ACC112 (cell line): Measurements from ENCODE around the gene UBXN2A.
"Not testable (repeated sequence)": the region's sequence is repeated elsewhere in the genome, so short reads cannot be mapped to it uniquely, and the experiment has no call there.

Source experiments
- H2AFZ ChIP-seq: fragments of 200-600 bp; sonication (generic); one replicate; pipeline ENCODE4 v1.6.0; 2017; ENCODE audit warnings: antibody characterized with exemption, low read length; ENCODE audit not compliant: unreplicated experiment
- H3K27ac ChIP-seq: fragments of 200-600 bp; sonication (generic); 2 replicates; pipeline ENCODE4 v1.5.1; 2014; ENCODE audit warnings: low read depth, mild to moderate bottlenecking, antibody characterized with exemption, low read length, moderate library complexity
- H3K27me3 ChIP-seq: fragments of 200-600 bp; sonication (generic); 2 replicates; pipeline ENCODE4 v1.6.1; 2014; ENCODE audit warnings: mild to moderate bottlenecking, antibody characterized with exemption, low read length, moderate library complexity, mixed read lengths; ENCODE audit not compliant: insufficient read depth
- H3K36me3 ChIP-seq: fragments of 200-600 bp; sonication (generic); 2 replicates; pipeline ENCODE4 v1.6.1; 2016; ENCODE audit warnings: mild to moderate bottlenecking, antibody characterized with exemption, low read length, moderate library complexity, mixed read lengths; ENCODE audit not compliant: insufficient read depth
- H3K4me1 ChIP-seq: fragments of 200-600 bp; sonication (generic); one replicate; pipeline ENCODE4 v1.6.1; 2016; ENCODE audit warnings: low read length, mixed read lengths; ENCODE audit not compliant: insufficient read depth, unreplicated experiment, control insufficient read depth
- H3K4me3 ChIP-seq: fragments of 200-600 bp; sonication (generic); 2 replicates; pipeline ENCODE4 v1.5.1; 2014; ENCODE audit warnings: mild to moderate bottlenecking, low read depth, low read length
- H3K79me2 ChIP-seq: fragments of 200-600 bp; sonication (generic); one replicate; pipeline ENCODE4 v1.6.0; 2016; ENCODE audit warnings: low read length; ENCODE audit not compliant: control insufficient read depth, unreplicated experiment, insufficient read depth

The UBXN2A gene

GRCh38 chr2:24022975-24023575 is 82.8 kb downstream of the UBXN2A start:
- Histone ChIP-seq H3K27ac (no peak overlapping the region), H3K27me3 (no peaks in the 10 kb centered on the region), H2AFZ (no peak overlapping the region), H3K4me3 (no peak overlapping the region), H3K4me1 (peaks cover 8% of the 10 kb centered on the region), H3K36me3 (no peaks in the 10 kb centered on the region), H3K79me2 (no peaks in the 10 kb centered on the region)

GRCh38 chr2:24024018-24024417 is 83.8 kb downstream of the UBXN2A start:
- H3K36me3 ChIP-seq, result no peaks in the 10 kb centered on the region

GRCh38 chr2:24024996-24025663 is 84.9 kb downstream of the UBXN2A start:
- Histone ChIP-seq H3K4me1 (peaks cover 8% of the 10 kb centered on the region), H2AFZ (no peak overlapping the region), H3K79me2 (no peaks in the 10 kb centered on the region), H3K36me3 (peaks cover 4% of the 10 kb centered on the region), H3K27ac (no peak overlapping the region), H3K4me3 (no peak overlapping the region), H3K27me3 (no peaks in the 10 kb centered on the region)

More at GRCh38 chr2:24024018-24024417, 83.8 kb downstream of the UBXN2A start:
- Histone ChIP-seq H3K4me1 (peaks cover 8% of the 10 kb centered on the region), H3K79me2 (no peaks in the 10 kb centered on the region), H3K4me3 (no peak overlapping the region), H3K27me3 (no peaks in the 10 kb centered on the region), H2AFZ (no peak overlapping the region), H3K27ac (no peak overlapping the region)

- Histone ChIP-seq H3K27me3 (no peaks in the 10 kb centered on the region), H3K4me3 (no peak overlapping the region), H3K27ac (no peak overlapping the region), H2AFZ (no peak overlapping the region), H3K4me1 (peaks cover 5% of the 10 kb centered on the region), H3K36me3 (peaks cover 9% of the 10 kb centered on the region), H3K79me2 (no peaks in the 10 kb centered on the region)
These were observed 86.0 kb downstream of the UBXN2A start for GRCh38 chr2:24026233-24026632.

- Histone ChIP-seq H3K36me3 (peaks cover 24% of the 10 kb centered on the region), H3K4me1 (no peaks in the 10 kb centered on the region), H3K4me3 (no peak overlapping the region), H3K27ac (no peak overlapping the region), H2AFZ (no peak overlapping the region), H3K27me3 (no peaks in the 10 kb centered on the region), H3K79me2 (peaks cover 9% of the 10 kb centered on the region)
These were observed 98.7 kb downstream of the UBXN2A start for GRCh38 chr2:24038786-24039499.

- Histone ChIP-seq H2AFZ (no peak overlapping the region), H3K4me1 (no peaks in the 10 kb centered on the region), H3K79me2 (peaks cover 15% of the 10 kb centered on the region), H3K27me3 (no peaks in the 10 kb centered on the region), H3K36me3 (peaks cover 24% of the 10 kb centered on the region), H3K4me3 (no peak overlapping the region), H3K27ac (no peak overlapping the region)
These were observed 100.2 kb downstream of the UBXN2A start for GRCh38 chr2:24040511-24040910.

- H3K4me1 ChIP-seq, H3K36me3 ChIP-seq, H3K4me3 ChIP-seq, H2AFZ ChIP-seq, H3K27me3 ChIP-seq, H3K27ac ChIP-seq: not testable (repeated sequence)
- H3K79me2 ChIP-seq, result peaks cover 18% of the 10 kb centered on the region
These were observed 102.9 kb downstream of the UBXN2A start for GRCh38 chr2:24043133-24043532.

GRCh38 chr2:24045511-24046508 is 105.5 kb downstream of the UBXN2A start:
- Histone ChIP-seq H3K27me3 (no peaks in the 10 kb centered on the region), H3K36me3 (no peaks in the 10 kb centered on the region), H3K27ac (no peak overlapping the region), H3K4me3 (peak overlapping the region; percentile 88), H3K4me1 (peaks cover 3% of the 10 kb centered on the region), H2AFZ (no peak overlapping the region), H3K79me2 (peaks cover 18% of the 10 kb centered on the region)

- H3K36me3 ChIP-seq, result no peaks in the 10 kb centered on the region
- H3K27ac ChIP-seq, result no peak overlapping the region
- H3K4me1 ChIP-seq, result peaks cover 3% of the 10 kb centered on the region
- H2AFZ ChIP-seq, result peak overlapping the region; percentile 56
- peaks cover 18% of the 10 kb centered on the region for H3K79me2 ChIP-seq
- H3K27me3 ChIP-seq, result no peaks in the 10 kb centered on the region
- peak overlapping the region; percentile 88 for H3K4me3 ChIP-seq
These were observed 106.3 kb downstream of the UBXN2A start for GRCh38 chr2:24046599-24046929.

- Histone ChIP-seq H3K79me2 (peaks cover 18% of the 10 kb centered on the region), H3K4me3 (peak within 1 kb of the TSS; percentile 88), H3K27ac (no peak within 1 kb of the TSS), H3K4me1 (peaks cover 3% of the 10 kb centered on the region), H3K36me3 (no peaks in the 10 kb centered on the region), H3K27me3 (no peaks in the 10 kb centered on the region), H2AFZ (peak within 1 kb of the TSS; percentile 77)
These were observed 106.9 kb downstream of the UBXN2A start, which contains the start of gene WDCP for GRCh38 chr2:24046930-24047702. TSS of gene WDCP (minus strand) at chr2:24047391. CDS start at chr2:24039494, 7,897 bp downstream.
